K562 (cell line): ENCODE results near the gene DKKL1. TPM values are rescaled to one million over a fixed set of nuclear protein-coding genes. Genes with fewer than 3 reads are reported as not detected.

Source experiments
- C11orf30 ChIP-seq: fragments of 450-650 bp; IDR thresholded peaks from 2 replicates; pipeline ENCODE4 v1.6.1; 2016; ENCODE audit warnings: low read depth, mild to moderate bottlenecking
- HDAC3 ChIP-seq: fragments of 450-650 bp; IDR thresholded peaks from 2 replicates; pipeline ENCODE4 v1.6.1; 2018; ENCODE audit warnings: borderline replicate concordance, mild to moderate bottlenecking, moderate library complexity; ENCODE audit not compliant: partially characterized antibody
- HOMEZ ChIP-seq: fragments of 250-450 bp; sonication (Bioruptor Pico); IDR thresholded peaks from 2 replicates; pipeline ENCODE4 v1.4.0; 2020; ENCODE audit warnings: mild to moderate bottlenecking, moderate library complexity
- MTA3 ChIP-seq: fragments of 450-650 bp; formaldehyde crosslinking; IDR thresholded peaks from 2 replicates; pipeline ENCODE4 v1.6.1; 2017; ENCODE audit warnings: mild to moderate bottlenecking, borderline replicate concordance
- SMARCC2 ChIP-seq: fragments of 450-650 bp; IDR thresholded peaks from 2 replicates; pipeline ENCODE4 v1.6.1; 2017; ENCODE audit warnings: antibody characterized with exemption, moderate library complexity, mild to moderate bottlenecking, low read depth
- SP1 ChIP-seq: sonication (generic); formaldehyde crosslinking; IDR thresholded peaks from 2 replicates; pipeline ENCODE4 v1.8.1; 2022; ENCODE audit warnings: mild to moderate bottlenecking, missing genetic modification reagents
- ZNF318 ChIP-seq, 2 experiments: fragments of 450-650 bp; IDR thresholded peaks; 2 replicates each; pipeline ENCODE4 v1.6.1; 2016; ENCODE audit warnings: mild to moderate bottlenecking in 2 of 2, borderline replicate concordance in 1 of 2, low read depth in 1 of 2, moderate library complexity in 1 of 2
- ZNF609 ChIP-seq: sonication (generic); formaldehyde crosslinking; IDR thresholded peaks from 2 replicates; pipeline ENCODE4 v1.8.1; 2023; ENCODE audit warnings: missing genetic modification reagents, mild to moderate bottlenecking, borderline replicate concordance
- ZNF699 ChIP-seq: fragments of 250-450 bp; sonication (Bioruptor Pico); IDR thresholded peaks from 2 replicates; pipeline ENCODE4 v1.8.0; 2021; ENCODE audit warnings: mild to moderate bottlenecking, moderate library complexity; ENCODE audit not compliant: insufficient replicate concordance
- polyA plus RNA-seq, 8 experiments: library from polyadenylated mRNA; depleted of rRNA in 4 of 8; stranded (reverse) in 5 of 8; unstranded in 3 of 8; fragments of >200 nt; fragmentation: Nextera tagmentation in 2 of 8; fragmentation: Illumina TruSeq in 1 of 8; extraction: Ambion mirVana in 2 of 8; extraction: Trizol in 1 of 8; gene quantifications; 2 replicates each; pipeline versions ENCODE4 v1.2.1 to v1.2.3, GENCODE V29; 2011 to 2014; ENCODE audit warnings: inconsistent platforms in 1 of 8, missing spikeins in 1 of 8
- total RNA-seq, 7 experiments: library from RNA; depleted of rRNA in 6 of 7; stranded (reverse); fragments of >200 nt in 6 of 7; fragmentation: Illumina TruSeq in 2 of 7; extraction: Trizol in 2 of 7; gene quantifications; 2 replicates each; pipeline versions ENCODE4 v1.2.1 to v1.2.3, GENCODE V29; 2011 to 2021; ENCODE audit warnings: low replicate concordance in 1 of 7
- TF ChIP-seq, protein P1 (sequence below): sonication (generic); formaldehyde crosslinking; IDR thresholded peaks from 2 replicates; pipeline ENCODE4 v1.5.0; 2020; ENCODE audit warnings: missing genetic modification reagents

The DKKL1 gene
- total and polyA plus RNA-seq, 9 of the 15 experiments (the other 6 are each of a cell fraction or from before 2014, with no cell fraction given) = 0.15 to 1.7 (median 0.52) TPM

GRCh38 chr19:49335071-49335783, 28.4 kb upstream of the DKKL1 start, which contains the start of gene CD37 (continued):
- TF ChIP-seq ZNF609 (CRISPR knock-in tag) (no peak), HOMEZ (no peak), SMARCC2 (no peak), C11orf30 (no peak), MTA3 (no peak), ZNF318 (IDR thresholded peaks at IDR 0.05; ENCODE audit: borderline replicate concordance in 1 of 2, low read depth in 1 of 2) (no peak), SP1 (CRISPR knock-in tag) (peak; percentile 56), HDAC3 (no peak), ZNF699 (no peak)
- TF ChIP-seq, protein P1, sequence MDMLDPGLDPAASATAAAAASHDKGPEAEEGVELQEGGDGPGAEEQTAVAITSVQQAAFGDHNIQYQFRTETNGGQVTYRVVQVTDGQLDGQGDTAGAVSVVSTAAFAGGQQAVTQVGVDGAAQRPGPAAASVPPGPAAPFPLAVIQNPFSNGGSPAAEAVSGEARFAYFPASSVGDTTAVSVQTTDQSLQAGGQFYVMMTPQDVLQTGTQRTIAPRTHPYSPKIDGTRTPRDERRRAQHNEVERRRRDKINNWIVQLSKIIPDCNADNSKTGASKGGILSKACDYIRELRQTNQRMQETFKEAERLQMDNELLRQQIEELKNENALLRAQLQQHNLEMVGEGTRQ = no peak
